ENCODE data around the gene FOSB. TPM values are rescaled to one million over a fixed set of nuclear protein-coding genes. Genes with fewer than 3 reads are reported as not detected.

FOSB gene
- total and polyA plus RNA-seq, 2 experiments from 2014 or later = 0.55 to 1.9 TPM

- TF ChIP-seq CTCF (conservative IDR thresholded peaks at IDR 0.05; ENCODE audit: low read depth in 2 of 2) = no peak
- no peak for TF ChIP-seq REST (IDR thresholded peaks at IDR 0.05; ENCODE audit: unreplicated experiment)
- TF ChIP-seq ETS1 (IDR thresholded peaks at IDR 0.05) = no peak
- TF ChIP-seq ZNF331 (CRISPR knock-in tag; IDR thresholded peaks at IDR 0.05; ENCODE audit: low read depth) = no peak
- no peak for TF ChIP-seq JUNB (IDR thresholded peaks at IDR 0.05; ENCODE audit: unreplicated experiment)
- no peak for TF ChIP-seq ZNF114 (CRISPR knock-in tag; IDR thresholded peaks at IDR 0.05)
- no peak for TF ChIP-seq NANOG (IDR thresholded peaks at IDR 0.05; ENCODE audit: borderline replicate concordance)
Observed at GRCh38 chr19:45437328-45437727, 30.5 kb upstream of the FOSB start (continued).

- H3K9me2 ChIP-seq (ENCODE audit: insufficient read depth) = no peaks in the 10 kb centered on the region
- Mint-ChIP-seq H3K27me3 (ENCODE audit: insufficient read depth, low read depth, poor library complexity) (peaks cover 18% of the 10 kb centered on the region), H3K27ac (no peak overlapping the region), H3K36me3 (ENCODE audit: low read depth) (no peaks in the 10 kb centered on the region; the same call in 2 of the 3 replicates), H3K9me3 (no peaks in the 10 kb centered on the region), H3K4me1 (peaks cover 22% of the 10 kb centered on the region), H3K4me3 (peak overlapping the region; percentile 41; the same call in 2 of the 3 replicates)
- H3K4me3 ChIP-seq = peak overlapping the region; percentile 87
- H3K27me3 ChIP-seq (ENCODE audit: insufficient read depth) = peaks cover 16% of the 10 kb centered on the region
- no peak for DNase-seq (ENCODE audit: low spot score)
- peak overlapping the region; percentile 84; the same call in 1 of the 2 replicates for H3K4me2 ChIP-seq
- H4K20me1 ChIP-seq (replicated peaks; ENCODE audit: insufficient read depth) = no peaks in the 10 kb centered on the region
- no peaks in the 10 kb centered on the region for H3K79me2 ChIP-seq (replicated peaks; ENCODE audit: insufficient read depth)
- H2AFZ ChIP-seq = no peak overlapping the region; the same call in 1 of the 2 replicates
- H3F3A ChIP-seq (replicated peaks; ENCODE audit: low read depth) = peaks cover 25% of the 10 kb centered on the region
- peaks cover 15% of the 10 kb centered on the region for H3K4me1 ChIP-seq (ENCODE audit: insufficient read depth)
- no peaks in the 10 kb centered on the region for H3K36me3 ChIP-seq (ENCODE audit: insufficient read depth)
- no peak overlapping the region for H3K27ac ChIP-seq (ENCODE audit: low read depth)
- ATAC-seq = no peak
- TF ChIP-seq, protein P1, sequence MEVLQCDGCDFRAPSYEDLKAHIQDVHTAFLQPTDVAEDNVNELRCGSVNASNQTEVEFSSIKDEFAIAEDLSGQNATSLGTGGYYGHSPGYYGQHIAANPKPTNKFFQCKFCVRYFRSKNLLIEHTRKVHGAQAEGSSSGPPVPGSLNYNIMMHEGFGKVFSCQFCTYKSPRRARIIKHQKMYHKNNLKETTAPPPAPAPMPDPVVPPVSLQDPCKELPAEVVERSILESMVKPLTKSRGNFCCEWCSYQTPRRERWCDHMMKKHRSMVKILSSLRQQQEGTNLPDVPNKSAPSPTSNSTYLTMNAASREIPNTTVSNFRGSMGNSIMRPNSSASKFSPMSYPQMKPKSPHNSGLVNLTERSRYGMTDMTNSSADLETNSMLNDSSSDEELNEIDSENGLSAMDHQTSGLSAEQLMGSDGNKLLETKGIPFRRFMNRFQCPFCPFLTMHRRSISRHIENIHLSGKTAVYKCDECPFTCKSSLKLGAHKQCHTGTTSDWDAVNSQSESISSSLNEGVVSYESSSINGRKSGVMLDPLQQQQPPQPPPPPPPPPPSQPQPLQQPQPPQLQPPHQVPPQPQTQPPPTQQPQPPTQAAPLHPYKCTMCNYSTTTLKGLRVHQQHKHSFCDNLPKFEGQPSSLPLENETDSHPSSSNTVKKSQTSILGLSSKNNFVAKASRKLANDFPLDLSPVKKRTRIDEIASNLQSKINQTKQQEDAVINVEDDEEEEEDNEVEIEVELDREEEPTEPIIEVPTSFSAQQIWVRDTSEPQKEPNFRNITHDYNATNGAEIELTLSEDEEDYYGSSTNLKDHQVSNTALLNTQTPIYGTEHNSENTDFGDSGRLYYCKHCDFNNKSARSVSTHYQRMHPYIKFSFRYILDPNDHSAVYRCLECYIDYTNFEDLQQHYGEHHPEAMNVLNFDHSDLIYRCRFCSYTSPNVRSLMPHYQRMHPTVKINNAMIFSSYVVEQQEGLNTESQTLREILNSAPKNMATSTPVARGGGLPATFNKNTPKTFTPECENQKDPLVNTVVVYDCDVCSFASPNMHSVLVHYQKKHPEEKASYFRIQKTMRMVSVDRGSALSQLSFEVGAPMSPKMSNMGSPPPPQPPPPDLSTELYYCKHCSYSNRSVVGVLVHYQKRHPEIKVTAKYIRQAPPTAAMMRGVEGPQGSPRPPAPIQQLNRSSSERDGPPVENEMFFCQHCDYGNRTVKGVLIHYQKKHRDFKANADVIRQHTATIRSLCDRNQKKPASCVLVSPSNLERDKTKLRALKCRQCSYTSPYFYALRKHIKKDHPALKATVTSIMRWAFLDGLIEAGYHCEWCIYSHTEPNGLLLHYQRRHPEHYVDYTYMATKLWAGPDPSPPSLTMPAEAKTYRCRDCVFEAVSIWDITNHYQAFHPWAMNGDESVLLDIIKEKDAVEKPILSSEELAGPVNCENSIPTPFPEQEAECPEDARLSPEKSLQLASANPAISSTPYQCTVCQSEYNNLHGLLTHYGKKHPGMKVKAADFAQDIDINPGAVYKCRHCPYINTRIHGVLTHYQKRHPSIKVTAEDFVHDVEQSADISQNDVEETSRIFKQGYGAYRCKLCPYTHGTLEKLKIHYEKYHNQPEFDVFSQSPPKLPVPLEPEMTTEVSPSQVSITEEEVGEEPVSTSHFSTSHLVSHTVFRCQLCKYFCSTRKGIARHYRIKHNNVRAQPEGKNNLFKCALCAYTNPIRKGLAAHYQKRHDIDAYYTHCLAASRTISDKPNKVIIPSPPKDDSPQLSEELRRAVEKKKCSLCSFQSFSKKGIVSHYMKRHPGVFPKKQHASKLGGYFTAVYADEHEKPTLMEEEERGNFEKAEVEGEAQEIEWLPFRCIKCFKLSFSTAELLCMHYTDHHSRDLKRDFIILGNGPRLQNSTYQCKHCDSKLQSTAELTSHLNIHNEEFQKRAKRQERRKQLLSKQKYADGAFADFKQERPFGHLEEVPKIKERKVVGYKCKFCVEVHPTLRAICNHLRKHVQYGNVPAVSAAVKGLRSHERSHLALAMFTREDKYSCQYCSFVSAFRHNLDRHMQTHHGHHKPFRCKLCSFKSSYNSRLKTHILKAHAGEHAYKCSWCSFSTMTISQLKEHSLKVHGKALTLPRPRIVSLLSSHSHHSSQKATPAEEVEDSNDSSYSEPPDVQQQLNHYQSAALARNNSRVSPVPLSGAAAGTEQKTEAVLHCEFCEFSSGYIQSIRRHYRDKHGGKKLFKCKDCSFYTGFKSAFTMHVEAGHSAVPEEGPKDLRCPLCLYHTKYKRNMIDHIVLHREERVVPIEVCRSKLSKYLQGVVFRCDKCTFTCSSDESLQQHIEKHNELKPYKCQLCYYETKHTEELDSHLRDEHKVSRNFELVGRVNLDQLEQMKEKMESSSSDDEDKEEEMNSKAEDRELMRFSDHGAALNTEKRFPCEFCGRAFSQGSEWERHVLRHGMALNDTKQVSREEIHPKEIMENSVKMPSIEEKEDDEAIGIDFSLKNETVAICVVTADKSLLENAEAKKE (CRISPR knock-in tag; IDR thresholded peaks at IDR 0.05) = no peak
- TF ChIP-seq POLR2AphosphoS5 (IDR thresholded peaks at IDR 0.05; ENCODE audit: low read depth) = no peak
- no peak for TF ChIP-seq CTCF (conservative IDR thresholded peaks at IDR 0.05; ENCODE audit: low read depth in 2 of 2)
- no peak for TF ChIP-seq ZNF114 (CRISPR knock-in tag; IDR thresholded peaks at IDR 0.05)
- TF ChIP-seq EZH2phosphoT487 (IDR thresholded peaks at IDR 0.05; ENCODE audit: unreplicated experiment) = no peak
Observed at GRCh38 chr19:45439190-45439568, 28.6 kb upstream of the FOSB start.

Data from GM23338 (cell line).